WI38 (cell line): ENCODE results near the gene CAVIN1.

Experiments
- H3K4me3 ChIP-seq: 2 replicates; pipeline ENCODE4 v1.5.1; 2011; ENCODE audit warnings: low read depth, mild to moderate bottlenecking, control low read depth, low read length
- CTCF ChIP-seq: IDR thresholded peaks from 2 replicates; pipeline ENCODE4 v1.5.1; 2012; ENCODE audit warnings: low read depth, mild to moderate bottlenecking, control low read depth, low read length

CAVIN1 gene

DNA sequence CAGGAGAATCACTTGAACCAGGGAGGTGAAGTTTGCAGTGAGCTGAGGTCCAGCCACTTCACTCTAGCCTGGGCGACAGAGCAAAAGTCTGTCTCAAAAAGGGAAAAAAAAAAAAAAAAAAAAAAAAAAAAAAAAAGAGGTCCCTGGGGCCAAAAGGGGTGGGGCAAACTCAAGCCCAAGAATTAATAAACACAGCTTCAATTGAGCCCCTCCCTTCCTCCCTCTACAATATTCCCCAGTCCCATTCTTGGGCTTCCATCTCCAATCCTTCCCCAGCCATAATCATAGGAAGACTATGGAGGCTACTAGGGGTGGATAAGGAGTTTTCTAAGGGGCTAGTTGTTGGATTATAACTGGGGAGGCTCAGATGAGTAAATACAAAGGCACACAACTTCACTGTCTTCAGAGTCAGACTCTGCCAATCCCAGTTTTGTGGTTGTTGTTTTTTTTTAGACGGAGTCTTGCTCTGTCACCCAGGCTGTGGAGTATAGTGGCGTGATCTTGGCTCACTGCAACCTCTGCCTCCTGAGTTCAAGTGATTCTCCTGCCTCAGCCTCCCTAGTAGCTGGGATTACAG is 9.5 kb downstream of the CAVIN1 start:
- TF ChIP-seq CTCF: no peak
- H3K4me3 ChIP-seq: no peak overlapping the region

GRCh38 chr17:42411905-42412679 is 11.0 kb downstream of the CAVIN1 start:
- H3K4me3 ChIP-seq: no peak overlapping the region
- TF ChIP-seq CTCF: no peak

GRCh38 chr17:42411361-42411760 is 11.7 kb downstream of the CAVIN1 start:
- no peak overlapping the region for H3K4me3 ChIP-seq
- no peak for TF ChIP-seq CTCF

GRCh38 chr17:42410319-42410685 is 12.8 kb downstream of the CAVIN1 start:
- no peak for TF ChIP-seq CTCF
- H3K4me3 ChIP-seq: no peak overlapping the region

DNA sequence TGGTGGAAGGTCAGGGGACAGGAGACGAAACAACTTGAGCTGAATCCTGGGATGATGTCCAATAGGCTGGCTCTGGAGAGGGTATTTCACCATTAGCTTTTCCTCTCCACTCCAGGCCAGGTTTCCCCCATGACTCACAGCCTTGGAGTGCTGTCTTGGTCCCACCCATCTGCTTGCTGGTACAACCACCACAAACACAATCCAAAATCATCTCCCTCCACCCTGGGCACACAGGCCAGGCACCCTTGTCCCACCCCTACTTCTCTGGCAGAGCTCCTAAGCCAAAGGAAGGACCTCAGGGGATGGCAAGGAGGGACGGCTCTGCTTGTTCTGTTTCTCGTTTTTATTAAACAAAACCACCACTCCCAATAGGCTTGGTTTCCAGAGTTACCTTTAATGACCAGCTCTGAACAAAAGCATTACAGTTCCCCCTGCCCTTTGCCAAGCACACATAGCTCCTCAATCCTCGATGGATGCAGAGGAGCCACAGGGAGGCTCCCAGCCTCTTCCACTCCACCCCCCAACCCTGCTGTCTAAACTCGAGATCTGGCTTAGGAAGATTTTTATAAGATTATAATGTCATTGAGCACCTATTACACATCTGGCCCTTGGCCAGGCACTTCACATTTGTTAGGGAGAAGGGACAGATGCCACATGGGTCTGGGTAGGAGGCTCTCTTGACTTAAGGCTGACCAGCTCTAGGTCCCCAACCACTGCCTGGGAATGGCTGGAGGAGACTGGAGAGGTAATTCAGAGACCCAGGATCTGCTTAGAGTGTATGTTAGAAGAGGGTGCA is 13.3 kb downstream of the CAVIN1 start:
- H3K4me3 ChIP-seq: peak overlapping the region; percentile 10; the same call in 1 of the 2 replicates

DNA sequence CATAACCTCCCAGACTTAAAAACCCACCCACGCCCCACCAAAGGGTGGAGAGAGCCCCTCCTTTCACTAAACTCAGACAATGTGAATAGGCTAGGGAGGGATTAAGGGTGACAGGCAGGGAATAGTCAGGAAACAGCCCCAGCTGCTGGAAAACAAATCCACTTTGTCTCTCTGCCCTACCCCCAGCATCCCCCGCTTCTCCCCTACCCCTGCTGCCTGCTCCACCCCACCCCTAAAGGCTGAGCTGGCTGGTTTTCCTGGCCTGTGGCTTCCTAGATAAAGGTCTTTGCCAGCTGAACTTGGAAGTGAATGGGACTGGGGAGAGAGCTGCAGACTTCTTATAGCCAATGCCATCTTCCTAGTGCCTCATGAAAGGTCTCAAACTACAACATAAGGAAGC is 15.0 kb downstream of the CAVIN1 start:
- H3K4me3 ChIP-seq: no peak overlapping the region
- TF ChIP-seq CTCF: no peak

More for the DNA sequence above, 13.3 kb downstream of the CAVIN1 start:
- TF ChIP-seq CTCF: no peak
